ENCODE measurements around the gene PRDM5.

The PRDM5 gene

DNA sequence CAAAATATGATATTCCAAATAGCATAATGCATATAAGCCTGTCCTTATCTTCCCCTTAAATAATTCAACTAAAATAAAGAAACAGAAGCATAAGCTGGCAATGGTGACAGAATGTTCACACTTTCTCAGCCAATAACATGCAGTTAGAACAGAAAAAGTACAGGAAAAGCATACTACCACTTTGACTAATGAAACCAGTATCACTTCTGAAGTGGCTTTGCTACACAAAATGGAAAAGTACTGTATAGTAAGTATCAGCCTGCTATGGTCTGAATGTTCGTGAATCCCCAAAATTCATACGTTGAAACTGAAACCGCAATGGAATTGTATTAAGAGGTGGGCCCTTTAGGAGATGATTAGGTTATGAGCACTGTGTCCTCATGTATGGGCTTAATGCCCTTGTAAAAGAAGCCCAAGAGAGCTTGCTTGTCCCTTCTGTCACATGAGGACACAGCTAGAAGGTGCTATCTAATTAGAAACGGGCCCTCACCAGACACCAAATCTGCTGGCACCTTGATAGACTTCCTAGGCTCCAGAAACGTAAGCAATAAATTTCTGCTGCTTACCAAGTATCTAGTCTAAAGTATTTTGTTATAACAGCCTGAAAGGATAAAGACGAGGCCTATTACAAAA lies 102.6 kb downstream of the PRDM5 start:
- DNase-seq (ENCODE audit: low read depth in 3 of 3): no peak

DNA sequence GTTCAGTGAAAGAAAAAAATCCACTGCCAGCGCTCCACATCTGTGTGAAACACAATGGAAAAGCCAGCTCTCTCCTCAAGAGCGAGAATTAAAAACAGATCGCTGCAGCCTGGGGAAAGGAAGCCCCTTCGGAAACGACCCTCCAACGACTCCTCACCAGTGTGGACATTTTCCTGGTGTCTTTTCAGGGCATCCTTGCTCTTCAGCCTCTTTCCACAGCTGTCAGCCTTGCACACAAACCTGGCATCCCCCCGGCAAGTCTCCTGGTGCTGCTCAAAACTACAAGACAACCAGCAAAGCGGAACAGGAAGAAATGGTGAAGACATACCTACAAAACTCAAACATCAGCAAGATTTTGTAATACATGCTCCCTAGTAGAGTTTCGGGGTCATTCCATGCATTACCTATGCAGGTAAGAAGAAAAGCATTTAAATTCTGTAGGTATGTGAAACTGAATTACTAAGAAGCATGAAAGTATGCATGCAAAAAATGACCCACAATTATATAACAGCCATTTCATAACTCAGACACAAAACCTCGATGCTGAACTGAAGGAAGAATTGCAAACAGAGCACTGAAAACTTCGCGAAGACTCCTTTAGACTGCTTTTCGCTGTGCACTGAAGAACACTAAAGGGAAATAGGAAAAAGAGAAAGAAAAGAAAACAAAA lies 106.1 kb downstream of the PRDM5 start:
- DNase-seq (ENCODE audit: low read depth in 3 of 3): no peak

DNA sequence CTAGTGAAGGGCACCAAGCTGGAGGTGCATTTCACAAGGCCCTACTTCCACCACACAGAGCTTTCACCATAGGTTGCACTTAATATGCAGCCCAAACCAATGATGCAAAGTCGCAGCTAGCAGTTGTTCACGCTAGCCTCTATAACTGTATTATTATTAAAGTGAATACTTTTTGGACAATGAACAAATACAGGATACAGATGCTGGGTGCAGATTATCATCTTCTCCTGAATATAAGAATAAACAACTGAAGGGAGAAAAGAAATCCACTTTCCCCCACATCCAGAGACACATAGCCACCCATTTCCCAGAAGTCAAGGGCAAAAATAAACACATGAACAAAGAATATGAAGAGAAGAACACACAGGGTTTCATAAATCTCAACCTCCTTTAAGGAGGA lies 107.2 kb downstream of the PRDM5 start:
- DNase-seq (ENCODE audit: low read depth in 3 of 3): no peak

DNA sequence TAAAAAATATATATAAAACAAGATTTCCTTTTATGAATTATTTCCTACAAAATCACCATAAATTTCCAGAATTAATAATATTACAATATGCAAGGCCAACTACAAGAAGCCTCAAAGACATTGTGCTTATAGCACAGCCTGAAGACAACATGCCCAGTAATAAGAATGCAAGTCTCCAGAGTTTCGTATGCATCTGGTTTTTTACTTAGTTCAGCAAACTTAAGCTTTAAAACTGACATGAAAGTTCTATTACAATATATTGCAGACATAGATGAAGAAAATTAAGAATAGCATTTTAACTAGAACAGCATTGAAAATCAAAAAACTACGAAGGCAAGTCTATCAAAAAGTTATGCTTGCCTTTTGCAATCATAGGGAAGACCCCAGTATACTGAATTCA lies 107.6 kb downstream of the PRDM5 start:
- DNase-seq (ENCODE audit: low read depth in 3 of 3): no peak

DNA sequence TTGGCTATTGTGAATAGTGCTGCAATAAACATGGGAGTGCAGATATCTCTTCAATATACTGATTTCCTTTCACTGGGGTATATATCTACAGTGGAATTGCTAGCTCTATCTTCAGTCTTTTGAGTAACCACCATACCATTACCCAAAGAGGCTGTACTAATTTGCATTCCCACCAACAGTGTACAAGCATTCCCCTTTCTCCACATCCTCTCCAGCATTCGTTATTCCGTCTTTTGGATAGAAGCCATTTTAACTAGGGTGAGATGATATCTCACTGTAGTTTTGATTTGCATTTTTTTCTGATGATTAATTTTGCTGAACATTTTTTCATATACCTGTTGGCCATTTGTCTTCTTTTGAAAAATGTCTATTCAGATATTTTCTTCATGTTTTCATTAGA lies 110.3 kb downstream of the PRDM5 start:
- no peak for DNase-seq (ENCODE audit: low read depth in 3 of 3)

DNA sequence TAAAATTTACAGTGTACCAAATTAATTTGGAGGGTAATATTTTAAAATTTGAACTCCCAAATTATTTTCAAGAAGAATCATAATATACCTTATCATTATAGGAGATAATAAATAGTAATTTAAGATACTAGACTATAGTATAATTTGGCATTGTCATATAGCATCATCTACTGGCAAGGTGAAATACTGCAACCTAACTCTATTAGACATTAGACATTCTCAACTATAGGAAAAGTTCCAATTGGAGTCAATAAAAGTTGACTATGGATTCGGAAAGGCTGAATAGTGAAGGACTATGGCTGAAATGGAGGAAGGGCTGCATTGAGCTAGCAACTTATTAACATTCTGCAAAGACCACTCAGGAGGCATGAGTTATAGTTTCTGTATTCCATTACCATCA lies 113.0 kb downstream of the PRDM5 start:
- no peak for DNase-seq (ENCODE audit: low read depth in 3 of 3)

DNA sequence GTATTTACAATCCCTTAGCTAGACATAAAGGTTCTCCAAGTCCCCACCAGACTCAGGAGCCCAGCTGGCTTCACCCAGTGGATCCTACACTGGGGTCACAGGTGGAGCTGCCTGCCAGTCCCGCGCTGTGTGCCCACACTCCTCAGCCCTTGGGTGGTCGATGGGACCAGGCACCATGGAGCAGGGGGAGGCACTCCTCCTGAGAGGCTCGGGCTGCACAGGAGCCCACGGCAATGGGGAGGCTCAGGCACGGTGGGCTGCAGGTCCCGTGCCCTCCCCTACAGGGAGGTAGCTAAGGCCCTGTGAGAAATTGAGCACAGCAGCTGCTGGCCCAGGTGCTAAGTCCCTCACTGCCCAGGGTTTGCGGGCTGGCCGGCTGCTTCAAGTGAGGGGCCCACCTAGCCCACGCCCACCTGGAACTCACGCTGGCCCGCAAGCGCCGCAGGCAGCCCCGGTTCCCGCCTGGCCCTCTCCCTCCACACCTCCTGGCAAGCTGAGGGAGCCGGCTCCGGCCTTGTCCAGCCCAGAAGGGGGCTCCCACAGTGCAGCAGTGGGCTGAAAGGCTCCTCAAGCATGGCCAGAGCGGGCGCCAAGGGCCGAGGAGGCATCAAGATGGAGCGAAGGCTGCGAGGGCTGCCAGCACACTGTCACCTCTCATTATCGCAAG lies 113.9 kb downstream of the PRDM5 start:
- DNase-seq (ENCODE audit: low read depth in 3 of 3): no peak

DNA sequence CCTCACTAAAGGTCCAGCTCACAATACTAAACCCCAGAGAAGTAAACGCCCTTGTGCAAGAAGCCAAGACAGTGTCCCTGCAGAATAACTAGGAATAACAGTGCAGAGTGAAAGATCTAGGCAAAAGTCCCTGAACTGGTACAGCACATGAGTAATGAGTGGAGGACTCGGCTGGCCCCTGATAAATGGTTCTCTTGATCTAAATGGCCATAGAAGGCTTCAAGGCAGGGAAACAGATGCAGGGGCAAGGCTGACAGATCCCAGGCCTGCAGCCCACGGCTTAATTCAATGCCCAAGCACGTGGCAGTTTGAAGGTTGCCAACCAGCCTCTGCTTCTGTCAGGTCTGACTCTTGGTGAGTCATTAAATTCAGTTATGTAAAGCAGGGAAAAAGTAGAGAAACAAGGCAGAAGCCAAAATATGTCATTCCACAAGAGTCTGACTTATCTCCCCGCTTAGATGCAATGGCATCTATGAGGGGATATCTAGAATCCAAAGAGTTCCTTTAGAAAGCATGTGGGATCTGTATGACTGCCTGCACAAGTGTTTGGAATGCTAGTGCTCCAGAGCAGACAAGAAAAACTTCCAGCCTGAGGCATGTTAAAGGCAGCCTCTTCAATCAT lies 121.3 kb downstream of the PRDM5 start:
- no peak for DNase-seq (ENCODE audit: low read depth in 3 of 3)

DNA sequence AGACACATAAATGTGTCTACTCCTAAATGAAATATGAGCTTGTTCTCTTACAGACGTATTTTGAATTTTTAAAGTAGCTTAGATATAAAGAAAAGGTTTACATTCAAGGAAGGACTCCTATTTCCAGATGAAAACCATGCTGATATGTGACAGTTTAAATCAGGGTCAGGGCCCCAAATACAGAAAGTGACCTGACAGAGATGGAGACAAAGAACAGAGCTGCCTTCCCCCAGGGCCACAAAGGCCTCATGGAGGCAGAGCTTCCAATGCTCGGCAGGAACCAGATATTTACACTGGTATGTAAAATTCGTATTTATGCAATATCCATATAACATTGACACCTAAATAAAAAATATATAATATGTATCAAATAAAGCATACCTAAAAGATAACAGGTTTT lies 124.0 kb downstream of the PRDM5 start:
- DNase-seq (ENCODE audit: low read depth in 3 of 3): no peak

DNA sequence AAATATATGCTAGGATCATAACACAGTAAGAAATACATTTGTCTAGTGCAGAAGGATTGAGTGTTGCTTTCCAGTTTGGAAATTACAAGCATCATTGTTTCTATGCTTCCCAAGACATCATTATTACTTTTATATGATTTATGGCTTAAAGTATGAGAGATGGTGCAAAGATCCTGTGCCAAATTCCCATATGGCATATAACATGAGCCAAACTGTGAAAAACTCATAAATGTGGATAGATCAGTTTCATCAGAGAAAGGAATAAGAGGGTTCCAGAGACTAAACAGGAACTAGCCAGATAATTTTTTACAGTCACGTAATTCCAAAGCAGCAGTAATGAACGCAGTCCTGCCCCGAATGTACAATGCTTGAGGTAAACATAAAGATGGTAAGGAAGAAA lies 126.3 kb downstream of the PRDM5 start:
- no peak for DNase-seq (ENCODE audit: low read depth in 3 of 3)

DNA sequence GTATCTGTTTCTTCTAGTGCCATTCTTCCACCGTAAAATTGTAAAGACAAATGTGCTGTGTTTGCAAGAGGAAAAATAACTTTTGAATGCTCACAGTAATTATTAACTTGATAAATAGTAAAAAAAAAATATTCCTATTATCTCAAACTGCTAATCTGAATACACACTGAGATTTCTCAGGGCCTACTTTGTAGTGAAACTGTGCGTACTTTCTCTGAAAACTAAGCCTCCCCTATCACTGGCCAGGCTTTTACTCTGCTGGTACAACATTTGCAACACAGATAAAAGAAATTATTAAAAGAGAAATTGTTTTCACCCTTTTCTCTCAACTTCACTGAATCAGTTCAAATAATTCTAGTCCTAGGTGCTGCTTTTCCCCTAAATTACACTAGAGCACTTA lies 137.3 kb downstream of the PRDM5 start:
- DNase-seq (ENCODE audit: low read depth in 3 of 3): no peak

DNA sequence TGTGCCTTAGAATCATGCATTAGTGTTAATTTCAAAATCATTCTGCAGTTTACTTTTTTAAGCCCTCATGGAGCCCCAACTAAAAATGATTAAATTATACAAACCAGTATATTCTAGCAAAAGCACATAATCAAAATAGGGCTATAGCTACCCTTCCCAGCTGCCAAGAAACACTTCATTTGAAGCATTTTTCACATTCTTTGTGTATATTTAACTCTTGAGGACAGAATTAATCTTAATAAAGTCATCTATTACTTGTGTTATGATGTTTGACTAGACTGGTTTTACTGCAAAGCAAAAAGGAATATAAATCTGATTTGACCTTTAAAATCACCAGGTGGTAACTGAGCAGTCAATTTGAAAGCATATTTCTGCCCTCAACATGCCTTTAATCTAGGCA lies 145.1 kb downstream of the PRDM5 start:
- no peak for DNase-seq (ENCODE audit: low read depth in 3 of 3)

DNA sequence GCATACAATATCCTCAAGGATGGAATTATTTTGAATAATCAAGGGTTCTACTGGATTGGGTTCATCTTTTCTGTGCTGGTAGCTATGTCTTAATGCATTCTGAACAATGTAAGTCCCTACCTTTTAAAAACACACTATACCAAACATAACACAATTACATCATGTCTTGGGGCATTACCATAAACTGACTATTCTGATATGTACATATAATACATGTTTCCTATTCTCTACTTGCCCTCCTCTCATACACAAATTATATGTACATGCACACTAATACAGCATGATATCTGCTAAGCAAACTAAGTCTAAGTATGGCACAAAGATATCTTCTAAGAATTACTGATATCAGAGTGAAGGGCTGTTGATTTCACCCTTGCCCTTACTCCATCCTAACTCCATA lies 147.1 kb downstream of the PRDM5 start:
- DNase-seq (ENCODE audit: low read depth in 3 of 3): no peak

DNA sequence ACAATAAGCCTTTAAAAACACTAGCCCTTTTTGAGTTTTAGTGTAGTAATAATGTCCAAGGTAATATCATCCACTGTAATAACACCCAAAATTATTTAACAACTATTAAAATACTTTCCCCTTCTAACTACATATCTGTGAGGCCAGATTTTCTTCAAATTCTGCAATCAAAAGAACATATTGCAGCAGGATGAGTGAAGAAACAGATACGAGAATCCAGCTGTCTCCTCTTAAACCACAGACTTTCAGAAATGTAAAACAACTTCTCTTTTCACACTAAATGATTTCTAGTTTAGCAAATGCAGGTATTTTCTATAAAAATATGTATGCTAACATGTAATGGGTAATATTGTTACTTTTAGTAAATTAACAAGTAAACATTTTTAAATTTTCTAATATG lies 148.9 kb downstream of the PRDM5 start:
- no peak for DNase-seq (ENCODE audit: low read depth in 3 of 3)

DNA sequence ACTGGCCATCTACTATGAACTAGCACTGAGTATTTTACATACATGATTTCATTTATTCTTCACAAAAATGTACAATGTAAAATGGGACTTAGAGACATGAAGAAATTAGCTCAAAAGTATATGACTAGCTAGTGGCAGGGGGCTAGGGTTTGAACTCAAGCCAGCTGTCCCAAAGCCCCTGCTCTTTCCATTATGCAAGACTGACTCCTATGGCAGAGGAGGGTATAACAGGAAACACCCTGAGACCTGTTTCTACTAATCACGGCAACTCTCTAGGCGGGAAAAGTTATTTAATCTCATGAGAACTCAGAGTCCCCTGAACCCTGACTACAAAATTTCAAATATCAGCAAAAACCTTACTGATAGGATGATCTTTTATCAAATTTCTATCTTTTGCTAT lies 150.6 kb downstream of the PRDM5 start:
- DNase-seq (ENCODE audit: low read depth in 3 of 3): no peak

DNA sequence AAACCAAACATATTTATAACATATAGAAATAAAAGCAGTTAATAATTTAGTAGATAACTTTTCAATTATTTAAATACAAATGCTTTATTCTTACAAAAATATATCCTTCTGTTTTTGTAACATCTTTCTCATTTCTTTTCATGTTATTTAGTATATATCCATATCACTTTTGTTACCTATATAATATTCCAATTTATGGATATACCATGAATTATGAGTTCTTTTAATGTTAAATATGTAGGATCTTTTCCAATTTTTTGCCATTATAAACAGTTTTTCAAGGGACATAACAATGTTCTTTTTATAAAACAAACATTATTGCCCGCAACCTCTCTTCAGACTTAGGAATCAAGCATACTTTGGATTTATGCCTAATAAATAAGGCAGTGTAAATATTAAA lies 151.6 kb downstream of the PRDM5 start:
- no peak for DNase-seq (ENCODE audit: low read depth in 3 of 3)

DNA sequence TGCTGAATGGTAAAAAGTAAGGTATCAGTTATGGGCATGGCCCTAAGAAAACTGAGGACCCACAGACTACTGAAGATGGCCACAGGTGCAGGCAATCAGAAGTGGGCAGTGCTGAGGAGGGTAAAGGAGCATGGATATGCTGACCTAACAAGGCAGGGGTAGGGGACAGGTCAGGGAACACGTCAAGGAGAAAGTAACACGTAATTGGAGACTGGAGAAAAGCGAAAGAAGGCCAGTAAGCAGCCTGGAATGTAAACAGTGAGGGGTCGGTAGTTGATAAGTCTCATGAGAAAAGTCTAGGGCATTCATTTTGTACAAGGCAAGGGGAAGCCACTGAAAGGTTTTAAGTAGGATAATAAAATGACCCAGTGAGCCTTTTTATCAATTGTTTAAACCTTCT lies 153.3 kb downstream of the PRDM5 start:
- DNase-seq (ENCODE audit: low read depth in 3 of 3): no peak

DNA sequence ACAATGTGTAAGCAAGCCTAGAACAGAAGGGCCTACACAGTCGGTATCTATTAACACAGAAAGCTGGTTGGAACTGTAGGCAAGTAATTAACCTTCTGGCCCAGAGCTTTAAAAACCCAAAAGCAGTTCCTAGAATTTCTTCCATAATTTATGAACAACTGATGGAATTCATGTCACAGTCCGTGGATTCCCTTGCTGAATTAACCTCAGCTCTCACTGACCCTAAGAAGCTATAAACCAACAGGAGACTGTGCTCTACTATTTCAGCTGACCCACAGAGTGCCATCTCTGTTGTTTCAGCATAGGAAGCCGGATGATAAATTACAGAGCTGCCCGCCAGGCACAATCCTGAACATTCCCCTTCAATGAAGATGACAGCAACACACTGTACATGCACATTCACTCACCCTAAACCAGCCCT lies 157.3 kb downstream of the PRDM5 start:
- DNase-seq (ENCODE audit: low read depth in 3 of 3): no peak

DNA sequence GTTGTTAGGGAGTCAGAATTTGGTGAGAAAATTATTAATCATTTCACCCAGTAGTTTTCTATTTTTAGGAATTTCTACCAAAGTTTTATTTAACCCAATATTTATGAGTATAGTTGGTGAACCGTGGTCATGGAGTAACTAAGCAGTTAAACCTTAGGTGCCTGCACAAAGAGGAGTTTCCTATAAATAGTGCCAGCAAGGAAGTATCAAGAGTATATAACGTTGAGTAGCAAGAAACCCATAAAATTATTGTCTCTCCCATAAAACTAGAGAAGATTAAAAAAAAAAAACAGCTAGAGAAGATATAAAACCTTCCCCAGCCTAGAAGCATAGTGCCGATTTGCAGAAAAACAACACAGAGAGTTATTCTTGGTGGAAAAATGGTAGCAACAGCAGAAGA lies 158.9 kb downstream of the PRDM5 start:
- no peak for DNase-seq (ENCODE audit: low read depth in 3 of 3)

DNA sequence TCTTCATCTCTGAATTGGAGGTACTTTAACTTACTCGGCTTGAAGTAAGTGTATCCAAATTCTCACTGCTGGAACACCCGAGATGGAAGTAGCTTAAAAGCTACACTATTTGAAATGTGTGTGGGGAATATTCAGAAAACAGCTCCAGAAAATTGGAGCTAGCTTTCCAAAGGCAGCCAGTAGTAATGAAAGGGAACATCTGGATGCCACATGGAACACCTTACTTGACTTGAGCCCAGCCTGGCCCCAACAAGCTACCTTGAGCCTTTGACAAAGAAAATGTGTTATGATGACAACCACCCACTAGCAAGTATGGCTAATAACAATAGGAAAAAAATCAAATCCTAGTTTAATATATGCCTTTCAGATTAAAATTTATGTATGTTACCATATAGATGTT lies 161.5 kb downstream of the PRDM5 start:
- DNase-seq (ENCODE audit: low read depth in 3 of 3): no peak

DNA sequence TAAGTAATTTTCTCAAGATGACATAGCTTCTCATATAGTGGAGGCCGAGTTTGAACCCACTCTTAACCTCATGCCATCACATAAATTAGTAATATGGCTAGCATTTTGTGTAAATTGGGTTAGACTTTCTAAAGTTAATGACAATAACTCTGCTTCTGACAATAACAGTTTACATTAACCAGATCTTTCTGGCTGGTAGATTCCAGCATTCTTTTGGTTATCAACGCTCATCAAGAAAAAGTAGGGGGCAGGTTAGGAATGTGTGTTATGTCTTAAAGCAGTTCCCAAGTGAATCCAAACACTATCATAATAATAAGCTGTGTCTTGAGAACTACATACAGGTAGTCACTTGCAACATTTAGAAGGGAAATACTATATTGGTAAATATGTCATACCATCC lies 162.5 kb downstream of the PRDM5 start:
- DNase-seq (ENCODE audit: low read depth in 3 of 3): no peak

DNA sequence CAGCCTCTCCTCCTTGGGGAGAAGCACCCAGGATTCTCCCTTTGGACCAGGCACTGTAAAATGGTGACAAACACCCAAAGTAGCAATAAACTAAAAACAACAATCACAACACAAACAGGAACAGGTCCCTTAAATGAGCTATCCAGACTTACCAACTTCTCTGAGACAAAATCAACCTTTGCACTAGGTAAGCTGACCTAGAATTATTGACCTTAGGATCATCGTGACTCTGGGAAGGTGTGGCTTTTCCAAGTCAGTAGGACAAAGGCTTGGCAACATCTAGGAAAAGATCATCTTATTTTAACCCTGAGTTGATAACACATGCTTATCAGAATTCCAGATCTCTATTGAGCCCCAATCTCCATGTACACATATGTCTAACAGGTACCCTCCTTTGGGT lies 166.7 kb downstream of the PRDM5 start:
- no peak for DNase-seq (ENCODE audit: low read depth in 3 of 3)

DNA sequence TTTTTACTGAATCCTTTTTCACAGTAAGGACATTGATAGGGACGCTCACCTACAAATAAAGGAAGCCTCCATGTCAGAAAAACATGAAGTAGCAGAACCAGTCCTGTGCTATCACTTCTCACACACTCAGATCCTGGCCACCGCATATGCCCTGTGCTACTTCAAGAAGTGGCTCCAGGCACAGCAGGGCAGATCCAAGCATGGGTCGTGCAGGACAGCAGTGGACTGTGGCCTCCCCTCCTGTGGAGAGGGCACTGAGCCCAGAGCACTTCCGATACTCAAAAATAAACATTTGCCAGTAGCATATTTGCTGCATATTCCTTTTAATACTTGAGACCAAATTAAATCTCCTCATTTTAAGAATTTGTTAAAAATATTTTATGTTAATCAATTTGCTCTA lies 167.9 kb downstream of the PRDM5 start:
- DNase-seq (ENCODE audit: low read depth in 3 of 3): no peak

Data from stimulated activated CD4-positive, alpha-beta T cell treated with anti-CD3 and anti-CD28 coated beads, TNF-alpha, amount 100 ng/mL, for 24 hours (primary cell).